HEK293T (cell line): ENCODE data around the gene EPHB3.

Source experiments
- CTCF ChIA-PET: fragments of 350-600 bp; formaldehyde crosslinking; extraction: SDS; loops from one replicate; lab custom pipeline; 2021; ENCODE audit warnings: antibody characterized with exemption, inconsistent platforms; lab: Yijun Ruan, JAX
- POLR2A ChIA-PET: fragments of 350-600 bp; formaldehyde crosslinking; extraction: SDS; loops from one replicate; lab custom pipeline; 2020; ENCODE audit warnings: antibody characterized with exemption, inconsistent platforms; lab: Yijun Ruan, JAX
- DNase-seq: peaks from one replicate; pipeline ENCODE4 v3.0.0; 2012; ENCODE audit warnings: mixed read lengths; ENCODE audit errors: extremely low spot score
- ARNT ChIP-seq: fragments of 450-650 bp; IDR thresholded peaks from 2 replicates; pipeline ENCODE4 v1.6.1; 2017; ENCODE audit warnings: mild to moderate bottlenecking
- BHLHE40 ChIP-seq: fragments of 450-650 bp; IDR thresholded peaks from 2 replicates; pipeline ENCODE4 v1.6.1; 2016; ENCODE audit warnings: mild to moderate bottlenecking, moderate library complexity, borderline replicate concordance
- CTBP1 ChIP-seq: fragments of 450-650 bp; IDR thresholded peaks from 2 replicates; pipeline ENCODE4 v1.6.1; 2016; ENCODE audit warnings: borderline replicate concordance
- ELF4 ChIP-seq: fragments of 450-650 bp; IDR thresholded peaks from 2 replicates; pipeline ENCODE4 v1.6.1; 2017; ENCODE audit warnings: antibody characterized with exemption
- FOXA1 ChIP-seq: fragments of 450-650 bp; IDR thresholded peaks from 2 replicates; pipeline ENCODE4 v1.6.1; 2016; ENCODE audit warnings: mild to moderate bottlenecking
- FOXK2 ChIP-seq: fragments of 450-650 bp; IDR thresholded peaks from 2 replicates; pipeline ENCODE4 v1.6.1; 2016; ENCODE audit warnings: mild to moderate bottlenecking
- FOXM1 ChIP-seq: fragments of 450-650 bp; IDR thresholded peaks from 2 replicates; pipeline ENCODE4 v1.6.1; 2017; ENCODE audit warnings: mild to moderate bottlenecking, borderline replicate concordance
- HDGF ChIP-seq: fragments of 450-650 bp; IDR thresholded peaks from 2 replicates; pipeline ENCODE4 v1.6.1; 2017; ENCODE audit warnings: antibody characterized with exemption, borderline replicate concordance
- L3MBTL2 ChIP-seq: fragments of 450-650 bp; conservative IDR thresholded peaks from 2 replicates; pipeline ENCODE4 v1.6.1; 2016; ENCODE audit warnings: mild to moderate bottlenecking
- LEF1 ChIP-seq: fragments of 450-650 bp; IDR thresholded peaks from 2 replicates; pipeline ENCODE4 v1.6.1; 2017; ENCODE audit warnings: mild to moderate bottlenecking, borderline replicate concordance
- NFRKB ChIP-seq: fragments of 450-650 bp; IDR thresholded peaks from 2 replicates; pipeline ENCODE4 v1.6.1; 2016; ENCODE audit warnings: mild to moderate bottlenecking, moderate library complexity
- PKNOX1 ChIP-seq: fragments of 450-650 bp; IDR thresholded peaks from 2 replicates; pipeline ENCODE4 v1.6.1; 2016
- SP1 ChIP-seq: fragments of 450-650 bp; IDR thresholded peaks from 2 replicates; pipeline ENCODE4 v1.6.1; 2017
- SUZ12 ChIP-seq: fragments of 450-650 bp; IDR thresholded peaks from 2 replicates; pipeline ENCODE4 v1.6.1; 2016; ENCODE audit warnings: mild to moderate bottlenecking
- TARDBP ChIP-seq: fragments of 450-650 bp; IDR thresholded peaks from 2 replicates; pipeline ENCODE4 v1.6.1; 2016
- ZNF384 ChIP-seq: fragments of 450-650 bp; IDR thresholded peaks from 2 replicates; pipeline ENCODE4 v1.6.1; 2016

EPHB3 gene

GRCh38 chr3:184595726-184596125, 34.1 kb downstream of the EPHB3 start:
- CTCF ChIA-PET: no interaction called here
- TF ChIP-seq SP1 (no peak), ARNT (no peak), SUZ12 (no peak), FOXM1 (no peak), CTBP1 (no peak), NFRKB (no peak)
- no peak for DNase-seq
- POLR2A ChIA-PET: no interaction called here

- ChIA-PET CTCF (no interaction called here), POLR2A (no interaction called here)
- no peak for DNase-seq
- TF ChIP-seq LEF1 (no peak), HDGF (no peak), SUZ12 (no peak), BHLHE40 (no peak), ARNT (no peak)
These were observed 34.6 kb downstream of the EPHB3 start for GRCh38 chr3:184596233-184596632.

GRCh38 chr3:184596886-184597575, 35.4 kb downstream of the EPHB3 start:
- no peak for DNase-seq
- TF ChIP-seq LEF1 (no peak), ZNF384 (no peak), BHLHE40 (no peak), ARNT (no peak), TARDBP (no peak), ELF4 (no peak), FOXM1 (no peak), HDGF (no peak), PKNOX1 (no peak), FOXK2 (no peak), SUZ12 (no peak), L3MBTL2 (no peak), NFRKB (no peak)
- ChIA-PET POLR2A (no interaction called here), CTCF (no interaction called here)

GRCh38 chr3:184597829-184598573, 36.4 kb downstream of the EPHB3 start:
- TF ChIP-seq ELF4: no peak
- TF ChIP-seq SUZ12: no peak
- no peak for TF ChIP-seq FOXK2
- TF ChIP-seq ZNF384: no peak
- no peak for TF ChIP-seq SP1
- no peak for DNase-seq
- POLR2A ChIA-PET: no interaction called here
- CTCF ChIA-PET: interaction anchor here (0.6 kb wide), 1 partner anchor 78 kb away, joined by 6 read pairs; no protein-coding TSS in a partner anchor

- TF ChIP-seq NFRKB: no peak
- no peak for TF ChIP-seq LEF1
- no peak for TF ChIP-seq FOXM1
- TF ChIP-seq SP1: no peak
- no peak for TF ChIP-seq SUZ12
- no peak for TF ChIP-seq L3MBTL2
- no peak for TF ChIP-seq HDGF
- no peak for TF ChIP-seq ARNT
- TF ChIP-seq TARDBP: no peak
- TF ChIP-seq FOXK2: no peak
- TF ChIP-seq BHLHE40: no peak
- no peak for TF ChIP-seq FOXA1
- no peak for TF ChIP-seq PKNOX1
- no peak for TF ChIP-seq ZNF384
- TF ChIP-seq ELF4: no peak
- TF ChIP-seq CTBP1: no peak
- no peak for DNase-seq
- POLR2A ChIA-PET: no interaction called here
- CTCF ChIA-PET: no interaction called here
These were observed 37.0 kb downstream of the EPHB3 start for GRCh38 chr3:184598574-184598927.

GRCh38 chr3:184599143-184599542, 37.6 kb downstream of the EPHB3 start:
- TF ChIP-seq ZNF384 (no peak), FOXA1 (no peak), SP1 (no peak), BHLHE40 (no peak), PKNOX1 (no peak), ELF4 (no peak), HDGF (no peak), NFRKB (no peak), LEF1 (no peak), CTBP1 (no peak), ARNT (no peak), TARDBP (no peak), FOXK2 (no peak), SUZ12 (no peak), FOXM1 (no peak), L3MBTL2 (no peak)
- ChIA-PET CTCF (no interaction called here), POLR2A (no interaction called here)
- no peak for DNase-seq
